ENCODE results near the gene SPIRE1. TPM values are rescaled to one million over a fixed set of nuclear protein-coding genes. Genes with fewer than 3 reads are reported as not detected.

SPIRE1 gene
- total RNA-seq, 1 experiment from 2014 or later = 16.6 TPM

GRCh38 chr18:12441475-12442034 is 216.4 kb downstream of the SPIRE1 start:
- Histone ChIP-seq H3K9ac (ENCODE audit: extremely low read depth, insufficient read length, low read length) (no peak overlapping the region), H3K9me3 (ENCODE audit: control insufficient read depth, low read depth, low read length) (no peaks in the 10 kb centered on the region), H3K4me1 (ENCODE audit: insufficient read depth, low read length) (no peaks in the 10 kb centered on the region), H4K20me1 (ENCODE audit: control insufficient read depth, insufficient read depth, insufficient read length) (no peaks in the 10 kb centered on the region), H3K79me2 (ENCODE audit: insufficient read depth, low read length) (no peaks in the 10 kb centered on the region), H3K23ac (ENCODE audit: insufficient read length, low read depth, low read length) (no peak overlapping the region), H3K4me2 (ENCODE audit: insufficient read depth, insufficient read length, low read length) (no peak overlapping the region), H2BK5ac (ENCODE audit: insufficient read length, low read length) (no peak overlapping the region), H4K91ac (ENCODE audit: insufficient read length, low read depth, low read length) (no peak overlapping the region), H2BK12ac (ENCODE audit: insufficient read length, low read depth, low read length) (no peak overlapping the region), H2BK15ac (ENCODE audit: low read depth, low read length) (no peak overlapping the region), H3K4ac (ENCODE audit: low read depth, low read length) (no peak overlapping the region), H3K27ac (ENCODE audit: insufficient read length, low read depth, low read length) (no peak overlapping the region), H3K14ac (ENCODE audit: insufficient read depth, low read length) (no peak overlapping the region), H2AFZ (ENCODE audit: low read length) (no peak overlapping the region), H2BK20ac (ENCODE audit: low read depth, low read length, poor library complexity, severe bottlenecking) (no peak overlapping the region), H3K56ac (ENCODE audit: insufficient read length, low read depth, low read length) (no peak overlapping the region), H2AK5ac (ENCODE audit: insufficient read length, low read length) (no peak overlapping the region), H3T11ph (ENCODE audit: low read length) (no peak overlapping the region), H3K18ac (ENCODE audit: insufficient read length, low read depth, low read length) (no peak overlapping the region), H3K23me2 (ENCODE audit: insufficient read length, low read depth, low read length, poor library complexity, severe bottlenecking) (no peaks in the 10 kb centered on the region), H4K5ac (ENCODE audit: insufficient read length, low read depth, low read length) (no peak overlapping the region), H3K27me3 (ENCODE audit: insufficient read depth, low read length) (no peaks in the 10 kb centered on the region), H3K79me1 (ENCODE audit: insufficient read depth, low read depth, low read length, poor library complexity, severe bottlenecking) (no peaks in the 10 kb centered on the region), H4K8ac (replicated peaks; ENCODE audit: insufficient read length, low read depth, low read length) (no peak overlapping the region), H2BK120ac (ENCODE audit: low read depth, low read length, poor library complexity, severe bottlenecking) (no peak overlapping the region)
- peak overlapping the region in 1 of 3 experiments; percentile 3; a peak in 1 of 7 replicates for H3K27ac Mint-ChIP-seq
- peaks cover 21 to 24% (median 23%) of the 10 kb centered on the region in 3 experiments for H3K36me3 Mint-ChIP-seq (ENCODE audit: insufficient read depth in 1 of 3, low read depth in 3 of 3)
- no peak overlapping the region for H3K4me3 Mint-ChIP-seq
- H3K27me3 Mint-ChIP-seq (ENCODE audit: low read depth) = no peaks in the 10 kb centered on the region; the same call in 1 of the 2 replicates
- DNase-seq = no peak
- no peaks in the 10 kb centered on the region for H3K4me1 Mint-ChIP-seq
- no peak for TF ChIP-seq CTCF (conservative IDR thresholded peaks at IDR 0.05)
- H3K9me3 Mint-ChIP-seq = peaks cover 12 to 17% of the 10 kb centered on the region in 2 experiments; a peak in 4 of 5 replicates
- WGBS (ENCODE audit: extremely low coverage, insufficient read length, low lambda C conversion rate) = no CpG with 5 or more reads among the region's 12 CpGs

All from H9 (cell line).